ENCODE data around the gene MYL6. TPM values are rescaled to one million over a fixed set of nuclear protein-coding genes. Genes with fewer than 3 reads are reported as not detected.

Gene MYL6
- total and polyA plus RNA-seq, 9 of the 15 experiments (the other 6 are each of a cell fraction or from before 2014, with no cell fraction given): 557 to 1,664 (median 958) TPM

- TF ChIP-seq GMEB1 (CRISPR knock-in tag; IDR thresholded peaks at IDR 0.05) (no peak), KLF6 (CRISPR knock-in tag; IDR thresholded peaks at IDR 0.05; ENCODE audit: borderline replicate concordance) (no peak), HMG20B (CRISPR knock-in tag; IDR thresholded peaks at IDR 0.05) (no peak), ETV6 (IDR thresholded peaks at IDR 0.05; ENCODE audit: borderline replicate concordance in 1 of 2, low read depth in 2 of 2, low read length in 1 of 2) (no peak), ETV6 (CRISPR knock-in tag; IDR thresholded peaks at IDR 0.05; ENCODE audit: borderline replicate concordance) (no peak), NFRKB (IDR thresholded peaks at IDR 0.05; ENCODE audit: low read depth) (no peak), ZNF41 (CRISPR knock-in tag; conservative IDR thresholded peaks at IDR 0.05) (no peak), CHCHD3 (CRISPR knock-in tag; IDR thresholded peaks at IDR 0.05) (no peak), HDAC1 (IDR thresholded peaks at IDR 0.05) (no peak), ETS2 (tag; IDR thresholded peaks at IDR 0.05; ENCODE audit: borderline replicate concordance, poor library complexity, severe bottlenecking) (no peak), ATF7 (IDR thresholded peaks at IDR 0.05) (no peak), ZNF318 (IDR thresholded peaks at IDR 0.05; ENCODE audit: borderline replicate concordance in 1 of 2, low read depth in 1 of 2) (no peak), TFAM (CRISPR knock-in tag; conservative IDR thresholded peaks at IDR 0.05) (no peak), CEBPG (CRISPR knock-in tag; IDR thresholded peaks at IDR 0.05) (no peak), CEBPG (tag; conservative IDR thresholded peaks at IDR 0.05 in 1 of 2, IDR thresholded peaks at IDR 0.05 in 1 of 2) (no peak), SIX5 (IDR thresholded peaks at IDR 0.05; ENCODE audit: borderline replicate concordance in 1 of 2, insufficient read depth in 1 of 2, low read depth in 1 of 2, low read length in 2 of 2) (no peak), PRPF4 (IDR thresholded peaks at IDR 0.05; ENCODE audit: insufficient read depth, low read depth, low read length, poor library complexity, severe bottlenecking) (no peak), MTA3 (IDR thresholded peaks at IDR 0.05; ENCODE audit: borderline replicate concordance) (peak; percentile 64; the same call in 1 of the 2 replicates)
Measured at GRCh38 chr12:56189099-56189917, 31.1 kb downstream of the MYL6 start, which contains the start of gene SMARCC2 (continued).

Measured in K562 (cell line).